ENCODE measurements around the gene MTOR. TPM values are rescaled to one million over a fixed set of nuclear protein-coding genes. Genes with fewer than 3 reads are reported as not detected.

The MTOR gene
- total RNA-seq, 2 donors from 2014 or later: 26.2 to 28.3 TPM

GRCh38 chr1:11188381-11188780 is 74.0 kb downstream of the MTOR start:
- H3K36me3 ChIP-seq (replicated peaks in 1 of 2; ENCODE audit: insufficient read depth in 1 of 2, low read depth in 2 of 2): peaks cover 0 to under 1% of the 10 kb centered on the region in 2 donors
- 76 to 88% methylated on average over 1 of the region's 1 CpG for WGBS, 2 donors
- H3K27ac ChIP-seq: no peak overlapping the region
- intact Hi-C loops (cut with DNase I): no loop called here
- DNase-seq (no peak), ATAC-seq (no peak)
- no peaks in the 10 kb centered on the region for H3K9me3 ChIP-seq
- TF ChIP-seq CTCF (IDR thresholded peaks at IDR 0.05): no peak
- no peak for TF ChIP-seq POLR2A (IDR thresholded peaks at IDR 0.05)
- H3K4me3 ChIP-seq: no peak overlapping the region
- H3K4me1 ChIP-seq: no peaks in the 10 kb centered on the region
- no peaks in the 10 kb centered on the region for H3K27me3 ChIP-seq

GRCh38 chr1:11187931-11188330 is 74.4 kb downstream of the MTOR start:
- no peaks in the 10 kb centered on the region for H3K4me1 ChIP-seq
- intact Hi-C loops (cut with DNase I): no loop called here
- TF ChIP-seq POLR2A (IDR thresholded peaks at IDR 0.05): no peak
- no peak for TF ChIP-seq CTCF (IDR thresholded peaks at IDR 0.05)
- H3K9me3 ChIP-seq: no peaks in the 10 kb centered on the region
- DNase-seq: no peak
- H3K4me3 ChIP-seq: no peak overlapping the region
- no peak overlapping the region for H3K27ac ChIP-seq
- ATAC-seq: no peak
- no peaks in the 10 kb centered on the region for H3K36me3 ChIP-seq (replicated peaks in 1 of 2; ENCODE audit: insufficient read depth in 1 of 2, low read depth in 2 of 2)
- no peaks in the 10 kb centered on the region for H3K27me3 ChIP-seq
- WGBS, 2 donors: 77 to 87% methylated on average over 2 of the region's 2 CpGs

GRCh38 chr1:11187494-11187893 is 74.9 kb downstream of the MTOR start:
- Histone ChIP-seq H3K4me3 (no peak overlapping the region), H3K27me3 (no peaks in the 10 kb centered on the region), H3K9me3 (no peaks in the 10 kb centered on the region), H3K4me1 (no peaks in the 10 kb centered on the region), H3K27ac (no peak overlapping the region), H3K36me3 (replicated peaks in 1 of 2; ENCODE audit: insufficient read depth in 1 of 2, low read depth in 2 of 2) (no peaks in the 10 kb centered on the region)
- ATAC-seq (no peak), DNase-seq (no peak)
- TF ChIP-seq CTCF (IDR thresholded peaks at IDR 0.05) (no peak), POLR2A (IDR thresholded peaks at IDR 0.05) (no peak)
- intact Hi-C loops (cut with DNase I): no loop called here
- WGBS, 2 donors: 81 to 88% methylated on average over 2 of the region's 2 CpGs

GRCh38 chr1:11187000-11187399 is 75.4 kb downstream of the MTOR start:
- 61 to 80% methylated on average over 3 of the region's 3 CpGs for WGBS, 2 donors
- Histone ChIP-seq H3K27me3 (no peaks in the 10 kb centered on the region), H3K9me3 (no peaks in the 10 kb centered on the region), H3K4me1 (no peaks in the 10 kb centered on the region), H3K36me3 (replicated peaks in 1 of 2; ENCODE audit: insufficient read depth in 1 of 2, low read depth in 2 of 2) (no peaks in the 10 kb centered on the region), H3K27ac (no peak overlapping the region), H3K4me3 (no peak overlapping the region)
- ATAC-seq: no peak
- intact Hi-C loops (cut with DNase I): no loop called here
- no peak for DNase-seq
- TF ChIP-seq POLR2A (IDR thresholded peaks at IDR 0.05) (no peak), CTCF (IDR thresholded peaks at IDR 0.05) (no peak)

- H3K9me3 ChIP-seq: no peaks in the 10 kb centered on the region
- intact Hi-C loops (cut with DNase I): no loop called here
Observed at GRCh38 chr1:11184973-11185372, 77.4 kb downstream of the MTOR start.

More at GRCh38 chr1:11184973-11185372, 77.4 kb downstream of the MTOR start:
- ATAC-seq: no peak
- H3K4me1 ChIP-seq: no peaks in the 10 kb centered on the region
- no peaks in the 10 kb centered on the region for H3K27me3 ChIP-seq
- WGBS, 2 donors: 80 to 89% methylated on average over 1 of the region's 1 CpG
- H3K4me3 ChIP-seq: no peak overlapping the region
- peaks cover 0 to 1% of the 10 kb centered on the region in 2 donors for H3K36me3 ChIP-seq (replicated peaks in 1 of 2; ENCODE audit: insufficient read depth in 1 of 2, low read depth in 2 of 2)
- DNase-seq: no peak
- TF ChIP-seq CTCF (IDR thresholded peaks at IDR 0.05) (no peak), POLR2A (IDR thresholded peaks at IDR 0.05) (no peak)
- H3K27ac ChIP-seq: no peak overlapping the region
